Fibroblast of mammary gland (primary cell): ENCODE data around the gene FNDC5.

Source experiments
- DNase-seq: peaks from one replicate; pipeline ENCODE4 v3.0.0-alpha.2; 2010; ENCODE audit warnings: low read depth
- H3K4me3 ChIP-seq: 2 replicates; pipeline ENCODE4 v1.5.1; 2011; ENCODE audit warnings: low read depth, mild to moderate bottlenecking, low read length, moderate library complexity; ENCODE audit not compliant: control insufficient read depth
- TF ChIP-seq, protein P1 (sequence below): conservative IDR thresholded peaks from 2 replicates; pipeline ENCODE4 v1.5.1; 2011; ENCODE audit warnings: low read depth, low read length, inconsistent platforms; ENCODE audit not compliant: control insufficient read depth, insufficient read depth

The FNDC5 gene

DNA sequence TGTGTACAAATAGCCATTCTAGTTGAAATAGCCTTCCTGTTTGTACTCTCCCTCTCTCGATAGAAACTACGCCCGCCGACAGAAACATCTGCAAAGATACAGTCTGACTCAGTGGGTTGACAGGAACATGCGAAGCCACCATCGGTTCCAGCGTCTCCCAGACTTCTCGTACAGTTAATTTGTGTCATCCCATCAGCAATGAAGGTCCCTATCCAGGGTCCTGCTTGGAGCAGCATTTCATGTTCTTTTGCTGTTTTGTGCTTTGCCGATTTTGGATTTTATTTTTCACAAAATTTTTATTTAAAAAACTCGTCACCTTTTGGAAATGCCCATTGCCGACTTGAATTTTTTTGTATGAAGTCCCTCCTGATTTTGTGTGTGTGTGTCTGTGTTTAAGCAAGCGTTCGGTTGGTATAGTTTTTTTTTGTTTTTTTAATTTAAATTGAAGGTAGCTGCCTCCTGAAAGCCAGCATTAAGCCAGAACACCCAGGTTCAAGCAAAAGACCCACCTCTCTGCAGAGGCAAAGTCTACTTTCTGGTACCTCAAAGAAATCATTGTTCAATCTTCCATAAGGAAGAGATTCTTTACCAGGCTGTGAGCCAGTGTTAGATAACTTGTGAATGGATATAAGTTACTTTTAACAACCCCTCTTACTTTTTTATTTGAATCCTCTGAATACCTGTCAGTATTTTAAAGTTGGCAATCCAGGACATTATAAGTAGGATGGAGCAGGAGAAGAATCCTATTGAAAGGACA, 14.7 kb downstream of the FNDC5 start:
- H3K4me3 ChIP-seq = no peak overlapping the region
- TF ChIP-seq, protein P1, sequence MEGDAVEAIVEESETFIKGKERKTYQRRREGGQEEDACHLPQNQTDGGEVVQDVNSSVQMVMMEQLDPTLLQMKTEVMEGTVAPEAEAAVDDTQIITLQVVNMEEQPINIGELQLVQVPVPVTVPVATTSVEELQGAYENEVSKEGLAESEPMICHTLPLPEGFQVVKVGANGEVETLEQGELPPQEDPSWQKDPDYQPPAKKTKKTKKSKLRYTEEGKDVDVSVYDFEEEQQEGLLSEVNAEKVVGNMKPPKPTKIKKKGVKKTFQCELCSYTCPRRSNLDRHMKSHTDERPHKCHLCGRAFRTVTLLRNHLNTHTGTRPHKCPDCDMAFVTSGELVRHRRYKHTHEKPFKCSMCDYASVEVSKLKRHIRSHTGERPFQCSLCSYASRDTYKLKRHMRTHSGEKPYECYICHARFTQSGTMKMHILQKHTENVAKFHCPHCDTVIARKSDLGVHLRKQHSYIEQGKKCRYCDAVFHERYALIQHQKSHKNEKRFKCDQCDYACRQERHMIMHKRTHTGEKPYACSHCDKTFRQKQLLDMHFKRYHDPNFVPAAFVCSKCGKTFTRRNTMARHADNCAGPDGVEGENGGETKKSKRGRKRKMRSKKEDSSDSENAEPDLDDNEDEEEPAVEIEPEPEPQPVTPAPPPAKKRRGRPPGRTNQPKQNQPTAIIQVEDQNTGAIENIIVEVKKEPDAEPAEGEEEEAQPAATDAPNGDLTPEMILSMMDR = no peak
- DNase-seq = no peak

DNA sequence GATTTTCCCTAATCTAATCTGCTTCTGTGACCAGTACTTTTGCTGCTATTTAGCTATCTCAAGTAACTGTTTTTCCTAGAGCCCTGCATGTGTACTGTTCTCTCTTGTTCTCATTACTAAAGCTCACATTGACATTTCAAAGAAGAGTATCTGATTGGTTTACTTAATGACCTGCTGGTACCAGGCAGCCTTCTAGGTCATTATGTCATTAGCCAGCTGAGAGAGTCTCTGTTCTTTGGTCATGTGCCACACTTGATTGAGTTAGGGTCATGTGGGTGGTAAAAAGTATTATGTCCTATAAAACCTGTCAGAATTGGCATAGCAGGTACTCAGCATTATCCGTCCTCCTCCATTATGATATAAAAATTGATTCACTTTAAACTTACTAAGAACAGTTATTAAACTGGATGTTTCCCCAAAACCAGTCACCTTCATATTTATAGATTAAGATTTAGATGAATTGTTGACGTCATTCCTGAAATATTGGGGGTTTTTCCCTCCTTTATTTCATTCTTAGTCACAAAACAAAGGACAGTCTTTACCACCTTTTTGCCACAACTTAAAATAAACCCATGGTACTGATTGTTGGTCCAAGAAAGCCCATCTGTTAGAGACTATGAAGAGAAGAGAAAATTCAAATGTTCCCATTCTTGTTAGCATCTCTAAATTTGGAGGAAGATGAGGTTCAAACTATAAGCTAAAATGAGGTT, 22.2 kb downstream of the FNDC5 start:
- TF ChIP-seq, protein P1 = no peak
- no peak for DNase-seq
- no peak overlapping the region for H3K4me3 ChIP-seq

DNA sequence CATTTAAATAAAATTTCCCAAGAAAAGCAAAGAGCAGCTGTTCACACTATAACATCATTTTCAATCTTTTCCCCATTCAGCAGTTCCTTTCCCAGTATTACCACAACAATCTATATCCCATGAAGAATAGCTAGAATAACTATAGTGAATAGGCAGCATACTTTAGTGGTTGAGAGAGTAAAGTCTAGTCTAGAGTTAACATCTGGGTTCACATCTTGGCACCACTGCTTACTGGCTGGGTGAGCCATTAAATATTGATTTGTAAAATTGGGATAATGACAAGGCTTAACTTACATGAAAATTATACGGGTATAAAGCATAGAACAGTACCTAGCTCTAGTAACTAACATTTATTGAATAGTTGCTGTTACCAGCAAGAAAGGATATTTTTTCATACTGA, 38.8 kb downstream of the FNDC5 start:
- H3K4me3 ChIP-seq = no peak overlapping the region
- no peak for DNase-seq
- TF ChIP-seq, protein P1 = no peak

DNA sequence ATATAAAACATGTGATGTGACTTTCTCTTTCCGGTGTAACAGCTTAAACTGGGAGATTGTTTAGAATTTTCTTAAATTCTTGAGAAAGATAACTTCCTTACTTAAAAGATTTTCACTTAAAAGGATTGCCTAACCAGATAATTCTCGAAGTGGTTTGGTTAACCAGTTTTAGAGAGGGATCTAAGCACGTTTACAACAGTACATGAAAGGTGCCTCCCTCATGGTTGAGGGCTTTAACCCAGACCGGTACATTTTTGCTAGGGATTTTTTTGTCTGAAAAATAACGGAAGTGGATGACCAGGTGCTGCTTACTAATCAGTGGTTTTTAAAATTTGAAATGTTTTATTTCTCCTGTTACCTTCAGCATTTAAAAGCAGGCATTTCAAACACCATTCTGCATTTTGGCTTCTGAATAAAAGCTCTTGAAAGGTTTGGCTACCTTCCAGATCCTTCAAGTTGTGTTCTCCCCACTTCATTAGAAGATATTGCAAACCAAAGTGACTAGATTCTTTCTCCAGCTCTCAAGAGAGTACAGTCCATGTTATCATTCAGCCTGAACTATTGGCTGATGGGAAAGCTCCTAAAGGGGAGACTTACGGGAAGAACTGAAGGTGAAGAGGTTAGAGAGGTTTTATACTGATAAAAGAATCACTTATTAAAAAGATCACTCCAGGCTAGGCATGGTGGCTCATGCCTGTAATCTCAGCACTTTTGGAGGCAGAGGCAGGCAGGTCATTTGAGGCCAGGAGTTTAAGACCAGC, 40.4 kb downstream of the FNDC5 start:
- TF ChIP-seq, protein P1 = no peak
- H3K4me3 ChIP-seq = no peak overlapping the region

DNA sequence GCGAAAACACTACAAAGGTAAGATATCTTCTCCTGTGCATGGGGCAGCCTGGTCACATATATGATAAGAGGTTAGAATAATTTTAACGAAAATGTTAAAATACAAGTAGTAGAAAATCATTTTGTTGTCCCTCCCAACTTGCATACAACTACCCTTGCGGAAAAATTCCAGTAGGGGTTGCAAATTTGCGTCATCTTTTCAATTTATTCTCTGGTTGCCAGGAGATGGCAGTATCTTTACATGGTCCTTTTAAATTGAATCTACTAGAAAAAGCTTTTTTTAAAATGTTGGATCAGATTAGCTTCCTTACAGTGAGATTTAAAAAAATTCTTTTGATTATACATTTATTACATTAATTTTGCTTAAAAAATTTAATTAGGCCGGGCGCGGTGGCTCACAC, 42.4 kb downstream of the FNDC5 start:
- DNase-seq = no peak
- no peak overlapping the region for H3K4me3 ChIP-seq
- TF ChIP-seq, protein P1 = no peak

More for the DNA sequence above, 40.4 kb downstream of the FNDC5 start:
- DNase-seq = no peak

DNA sequence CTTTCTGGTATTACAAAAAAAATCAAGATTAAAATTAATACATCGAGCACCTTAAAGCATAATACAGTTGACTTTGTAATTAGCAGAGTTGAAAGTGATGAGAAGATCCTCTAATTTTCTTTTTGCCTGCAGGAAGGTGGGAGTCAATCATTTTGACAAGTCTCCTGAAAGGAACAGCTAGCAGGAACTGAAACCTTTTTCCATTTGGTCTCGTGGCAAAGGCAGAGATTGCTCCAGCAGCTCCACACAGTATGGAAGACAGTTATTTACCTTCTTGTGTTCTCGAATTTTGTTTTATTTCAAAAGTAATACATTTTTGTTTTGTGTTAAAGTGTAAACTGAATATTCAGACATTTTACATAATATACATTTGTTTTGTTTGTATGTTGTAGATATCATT, 45.5 kb downstream of the FNDC5 start:
- H3K4me3 ChIP-seq = no peak overlapping the region
- no peak for DNase-seq
- TF ChIP-seq, protein P1 = no peak
